Caco-2 (cell line): ENCODE results near the gene DPP10. TPM values are rescaled to one million over a fixed set of nuclear protein-coding genes. Genes with fewer than 3 reads are reported as not detected.
"Not testable (repeated sequence)": the region's sequence is repeated elsewhere in the genome, so short reads cannot be mapped to it uniquely, and the experiment has no call there.

Source experiments
- BruUV-seq: library from RNA; stranded (reverse); fragments of 400-500 nt; replicated peaks from 2 replicates; lab custom pipeline; 2021; lab: Mats Ljungman, UMichigan
- CTCF ChIA-PET: fragments of 300-600 bp; sonication (Branson Sonifier 250); formaldehyde crosslinking; loops from one replicate; lab custom pipeline; 2022; ENCODE audit warnings: antibody characterized with exemption; lab: Charles Lee
- POLR2A ChIA-PET: fragments of 300-600 bp; sonication (Branson Sonifier 250); formaldehyde crosslinking; loops from one replicate; lab custom pipeline; 2022; ENCODE audit warnings: antibody characterized with exemption; lab: Charles Lee
- DNase-seq, 2 experiments: peaks; one replicate each; pipeline versions ENCODE4 v3.0.0 to v3.0.0-alpha.2; 2020 to 2022
- H3K27me3 ChIP-seq: replicated peaks from 2 replicates; pipeline ENCODE4 v1.6.0; 2011; ENCODE audit warnings: low read length; ENCODE audit not compliant: control insufficient read depth, insufficient read depth
- H3K36me3 ChIP-seq: 2 replicates; pipeline ENCODE4 v1.5.1; 2011; ENCODE audit warnings: low read length; ENCODE audit not compliant: control insufficient read depth, insufficient read depth
- H3K4me1 ChIP-seq: fragments of 250-450 bp; sonication (Bioruptor Pico); 2 replicates; pipeline ENCODE4 v1.5.1; 2020; ENCODE audit warnings: mild to moderate bottlenecking
- H3K4me3 ChIP-seq: 2 replicates; pipeline ENCODE4 v1.5.1; 2011; ENCODE audit warnings: low read depth, mild to moderate bottlenecking, control low read depth, low read length
- H3K9me3 ChIP-seq: fragments of 250-450 bp; sonication (Bioruptor Pico); 2 replicates; pipeline ENCODE4 v1.5.1; 2020; ENCODE audit warnings: mild to moderate bottlenecking, moderate library complexity
- H3K27ac Mint-ChIP-seq: one replicate; pipeline ENCODE4 v1.8.0; 2022; ENCODE audit warnings: mixed read lengths; ENCODE audit not compliant: unreplicated experiment
- H3K27me3 Mint-ChIP-seq: one replicate; pipeline ENCODE4 v1.8.0; 2022; ENCODE audit warnings: mixed read lengths; ENCODE audit not compliant: insufficient read depth, unreplicated experiment
- H3K36me3 Mint-ChIP-seq: one replicate; pipeline ENCODE4 v1.8.0; 2022; ENCODE audit warnings: mild to moderate bottlenecking, mixed read lengths; ENCODE audit not compliant: insufficient read depth, unreplicated experiment
- H3K4me1 Mint-ChIP-seq: one replicate; pipeline ENCODE4 v1.8.0; 2022; ENCODE audit warnings: low read depth, mixed read lengths; ENCODE audit not compliant: unreplicated experiment
- H3K4me3 Mint-ChIP-seq: one replicate; pipeline ENCODE4 v1.8.0; 2022; ENCODE audit warnings: mild to moderate bottlenecking, moderate library complexity, mixed read lengths; ENCODE audit not compliant: unreplicated experiment
- H3K9me3 Mint-ChIP-seq: one replicate; pipeline ENCODE4 v1.8.0; 2022; ENCODE audit warnings: mixed read lengths; ENCODE audit not compliant: unreplicated experiment
- CTCF ChIP-seq, 2 experiments: fragments of 200-600 bp in 1 of 2; IDR thresholded peaks; 1 replicate in 1 of 2; 2 replicates in 1 of 2; pipeline versions ENCODE4 v1.5.1 to v1.8.0; 2011 to 2022; ENCODE audit warnings: antibody characterized with exemption in 1 of 2, control low read depth in 1 of 2, inconsistent platforms in 1 of 2, low read depth in 1 of 2, low read length in 1 of 2, mild to moderate bottlenecking in 1 of 2, moderate library complexity in 1 of 2; ENCODE audit not compliant: insufficient read depth in 1 of 2, severe bottlenecking in 1 of 2, unreplicated experiment in 1 of 2
- intact Hi-C: fragments of 100-400 bp; cut with micrococcal nuclease; formaldehyde crosslinking; loops from one replicate; pipeline ENCODE4 v1.10.0; 2022; ENCODE audit not compliant: unreplicated experiment
- total RNA-seq: library from RNA; stranded (reverse); gene quantifications from 2 replicates; pipeline ENCODE4 v1.2.3, GENCODE V29; 2022

DPP10 gene
- total RNA-seq, 1 experiment from 2014 or later = not detected

GRCh38 chr2:114960389-114960788 lies 517.9 kb downstream of the DPP10 start:
- DNase-seq = no peak
- Mint-ChIP-seq H3K4me1 (no peaks in the 10 kb centered on the region), H3K27ac (no peak overlapping the region), H3K27me3 (peaks cover 7% of the 10 kb centered on the region), H3K36me3 (no peaks in the 10 kb centered on the region), H3K9me3 (peaks cover 12% of the 10 kb centered on the region), H3K4me3 (no peak overlapping the region)
- intact Hi-C loops = no loop called here
- Histone ChIP-seq H3K4me1 (no peaks in the 10 kb centered on the region), H3K9me3 (no peaks in the 10 kb centered on the region), H3K4me3 (no peak overlapping the region), H3K36me3 (no peaks in the 10 kb centered on the region), H3K27me3 (no peaks in the 10 kb centered on the region)
- CTCF ChIA-PET = interaction anchor here (0.7 kb wide), 1 partner anchor 321 kb away, joined by 3 read pairs; no protein-coding TSS in a partner anchor
- BruUV-seq = no TSS peak
- no peak for TF ChIP-seq CTCF (IDR thresholded peaks at IDR 0.05; ENCODE audit: insufficient read depth in 1 of 2, low read depth in 1 of 2, low read length in 1 of 2, severe bottlenecking in 1 of 2, unreplicated experiment in 1 of 2)
- POLR2A ChIA-PET = no interaction called here

GRCh38 chr2:114962532-114962931 lies 520.1 kb downstream of the DPP10 start:
- intact Hi-C loops = no loop called here
- Mint-ChIP-seq H3K36me3 (no peaks in the 10 kb centered on the region), H3K9me3 (peaks cover 12% of the 10 kb centered on the region), H3K4me3 (no peak overlapping the region), H3K4me1 (no peaks in the 10 kb centered on the region), H3K27ac (no peak overlapping the region), H3K27me3 (peaks cover 7% of the 10 kb centered on the region)
- TF ChIP-seq CTCF (IDR thresholded peaks at IDR 0.05; ENCODE audit: insufficient read depth in 1 of 2, low read depth in 1 of 2, low read length in 1 of 2, severe bottlenecking in 1 of 2, unreplicated experiment in 1 of 2) = no peak
- no peak for DNase-seq
- CTCF ChIA-PET = no interaction called here
- Histone ChIP-seq H3K9me3 (no peaks in the 10 kb centered on the region), H3K36me3 (no peaks in the 10 kb centered on the region), H3K4me3 (no peak overlapping the region), H3K27me3 (no peaks in the 10 kb centered on the region), H3K4me1 (no peaks in the 10 kb centered on the region)
- POLR2A ChIA-PET = no interaction called here
- BruUV-seq = no TSS peak

- Histone ChIP-seq H3K4me1 (no peaks in the 10 kb centered on the region), H3K9me3 (no peaks in the 10 kb centered on the region), H3K27me3 (no peaks in the 10 kb centered on the region), H3K36me3 (no peaks in the 10 kb centered on the region), H3K4me3 (no peak overlapping the region)
- intact Hi-C loops = no loop called here
- DNase-seq = no peak
- Mint-ChIP-seq H3K27ac (no peak overlapping the region), H3K4me1 (no peaks in the 10 kb centered on the region), H3K4me3 (no peak overlapping the region), H3K9me3 (peaks cover 12% of the 10 kb centered on the region), H3K36me3 (no peaks in the 10 kb centered on the region), H3K27me3 (peaks cover 7% of the 10 kb centered on the region)
- POLR2A ChIA-PET = no interaction called here
- BruUV-seq = no TSS peak
- CTCF ChIA-PET = no interaction called here
- TF ChIP-seq CTCF (IDR thresholded peaks at IDR 0.05; ENCODE audit: insufficient read depth in 1 of 2, low read depth in 1 of 2, low read length in 1 of 2, severe bottlenecking in 1 of 2, unreplicated experiment in 1 of 2) = no peak
Measured at GRCh38 chr2:114968748-114969400, 526.4 kb downstream of the DPP10 start.

GRCh38 chr2:115004321-115004720 lies 561.9 kb downstream of the DPP10 start:
- H3K27me3 ChIP-seq, H3K36me3 Mint-ChIP-seq, BruUV-seq, H3K4me1 Mint-ChIP-seq, intact Hi-C loops, H3K4me3 ChIP-seq, H3K36me3 ChIP-seq, POLR2A ChIA-PET, H3K27me3 Mint-ChIP-seq, H3K4me1 ChIP-seq, H3K4me3 Mint-ChIP-seq, DNase-seq, H3K9me3 ChIP-seq, H3K27ac Mint-ChIP-seq: not testable (repeated sequence)
- CTCF ChIA-PET = interaction anchor here (0.6 kb wide), 1 partner anchor 275 kb away, joined by 3 read pairs; no protein-coding TSS in a partner anchor
- peaks cover 11% of the 10 kb centered on the region for H3K9me3 Mint-ChIP-seq
